ENCODE results near the gene SHISA2. TPM values are rescaled to one million over a fixed set of nuclear protein-coding genes. Genes with fewer than 3 reads are reported as not detected.

The SHISA2 gene
- total RNA-seq, 1 donor from 2014 or later, result not detected

- TF ChIP-seq CTCF (IDR thresholded peaks at IDR 0.05), result no peak
- intact Hi-C loops (cut with micrococcal nuclease), result no loop called here
- ATAC-seq (ENCODE audit: low read depth) (no peak), DNase-seq (no peak)
- Mint-ChIP-seq H3K27ac (no peak overlapping the region), H3K4me1 (peaks cover 4% of the 10 kb centered on the region), H3K27me3 (peaks cover 40% of the 10 kb centered on the region), H3K9me3 (no peaks in the 10 kb centered on the region), H3K36me3 (ENCODE audit: low read depth) (no peaks in the 10 kb centered on the region), H3K4me3 (no peak overlapping the region)
- ChIA-PET POLR2A (no interaction called here), CTCF (no interaction called here)
Observed at GRCh38 chr13:26048741-26049140, 3.1 kb downstream of the SHISA2 start.

GRCh38 chr13:26047040-26047439, 4.8 kb downstream of the SHISA2 start:
- ChIA-PET POLR2A (no interaction called here), CTCF (no interaction called here)
- H3K36me3 Mint-ChIP-seq (ENCODE audit: low read depth), result no peaks in the 10 kb centered on the region
- intact Hi-C loops (cut with micrococcal nuclease), result no loop called here
- ATAC-seq (ENCODE audit: low read depth), result no peak
- no peaks in the 10 kb centered on the region for H3K9me3 Mint-ChIP-seq
- peaks cover 1% of the 10 kb centered on the region for H3K4me1 Mint-ChIP-seq
- no peak overlapping the region for H3K27ac Mint-ChIP-seq
- DNase-seq, result no peak
- no peak overlapping the region for H3K4me3 Mint-ChIP-seq
- peaks cover 27% of the 10 kb centered on the region for H3K27me3 Mint-ChIP-seq
- TF ChIP-seq CTCF (IDR thresholded peaks at IDR 0.05), result no peak

GRCh38 chr13:26046639-26047038, 5.2 kb downstream of the SHISA2 start:
- H3K27me3 Mint-ChIP-seq, result peaks cover 27% of the 10 kb centered on the region
- H3K27ac Mint-ChIP-seq, result no peak overlapping the region
- H3K4me1 Mint-ChIP-seq, result no peaks in the 10 kb centered on the region
- DNase-seq (no peak), ATAC-seq (ENCODE audit: low read depth) (no peak)
- intact Hi-C loops (cut with micrococcal nuclease), result no loop called here
- no peak for TF ChIP-seq CTCF (IDR thresholded peaks at IDR 0.05)
- H3K4me3 Mint-ChIP-seq, result no peak overlapping the region
- POLR2A ChIA-PET, result no interaction called here
- CTCF ChIA-PET, result no interaction called here
- no peaks in the 10 kb centered on the region for H3K9me3 Mint-ChIP-seq
- no peaks in the 10 kb centered on the region for H3K36me3 Mint-ChIP-seq (ENCODE audit: low read depth)

GRCh38 chr13:26045142-26045541, 6.7 kb downstream of the SHISA2 start:
- ChIA-PET CTCF (no interaction called here), POLR2A (no interaction called here)
- ATAC-seq (ENCODE audit: low read depth) (no peak), DNase-seq (no peak)
- TF ChIP-seq CTCF (IDR thresholded peaks at IDR 0.05), result no peak
- Mint-ChIP-seq H3K36me3 (ENCODE audit: low read depth) (no peaks in the 10 kb centered on the region), H3K4me3 (no peak overlapping the region), H3K9me3 (no peaks in the 10 kb centered on the region), H3K4me1 (no peaks in the 10 kb centered on the region), H3K27me3 (peaks cover 27% of the 10 kb centered on the region), H3K27ac (no peak overlapping the region)
- intact Hi-C loops (cut with micrococcal nuclease), result no loop called here

- H3K9me3 Mint-ChIP-seq, result no peaks in the 10 kb centered on the region
- TF ChIP-seq CTCF (IDR thresholded peaks at IDR 0.05), result no peak
- H3K4me1 Mint-ChIP-seq, result no peaks in the 10 kb centered on the region
- ATAC-seq (ENCODE audit: low read depth) (no peak), DNase-seq (no peak)
- no peak overlapping the region for H3K4me3 Mint-ChIP-seq
- ChIA-PET POLR2A (no interaction called here), CTCF (no interaction called here)
- H3K27ac Mint-ChIP-seq, result no peak overlapping the region
- no peaks in the 10 kb centered on the region for H3K36me3 Mint-ChIP-seq (ENCODE audit: low read depth)
- peaks cover 18% of the 10 kb centered on the region for H3K27me3 Mint-ChIP-seq
- intact Hi-C loops (cut with micrococcal nuclease), result no loop called here
Observed at GRCh38 chr13:26042785-26043184, 9.0 kb downstream of the SHISA2 start.
